Endothelial cell (in vitro differentiated cells): ENCODE data around the gene MYO1D. TPM values are rescaled to one million over a fixed set of nuclear protein-coding genes. Genes with fewer than 3 reads are reported as not detected.

Source experiments
- DNase-seq: peaks from one replicate; pipeline ENCODE4 v3.0.0; 2021; ENCODE audit warnings: low spot score
- H3K27ac Mint-ChIP-seq: one replicate; pipeline ENCODE4 v1.8.0; 2021; ENCODE audit warnings: mixed read lengths, inconsistent platforms; ENCODE audit not compliant: unreplicated experiment
- H3K27me3 Mint-ChIP-seq: one replicate; pipeline ENCODE4 v1.8.0; 2021; ENCODE audit warnings: mild to moderate bottlenecking, moderate library complexity, mixed read lengths, inconsistent platforms; ENCODE audit not compliant: unreplicated experiment
- H3K36me3 Mint-ChIP-seq: one replicate; pipeline ENCODE4 v1.8.0; 2021; ENCODE audit warnings: mild to moderate bottlenecking, low read depth, mixed read lengths, inconsistent platforms; ENCODE audit not compliant: unreplicated experiment
- H3K4me1 Mint-ChIP-seq: one replicate; pipeline ENCODE4 v1.8.0; 2021; ENCODE audit warnings: mild to moderate bottlenecking, mixed read lengths, inconsistent platforms; ENCODE audit not compliant: unreplicated experiment
- H3K4me3 Mint-ChIP-seq: one replicate; pipeline ENCODE4 v1.8.0; 2021; ENCODE audit warnings: mild to moderate bottlenecking, mixed read lengths, inconsistent platforms; ENCODE audit not compliant: unreplicated experiment
- H3K9me3 Mint-ChIP-seq: one replicate; pipeline ENCODE4 v1.8.0; 2021; ENCODE audit warnings: mixed read lengths, inconsistent platforms; ENCODE audit not compliant: unreplicated experiment
- total RNA-seq: library from RNA; stranded (reverse); fragmentation: NEBNext Ultra II Directional; extraction: Animal tissue kit (Norgen Biotek cat#: 25700); gene quantifications from one replicate; pipeline ENCODE4 v1.2.1, GENCODE V29; 2021; ENCODE audit not compliant: unreplicated experiment
- TF ChIP-seq, protein P1 (sequence below): fragments of 200-600 bp; sonication (generic); IDR thresholded peaks from one replicate; pipeline ENCODE4 v1.5.0; 2021; ENCODE audit warnings: antibody characterized with exemption; ENCODE audit not compliant: unreplicated experiment

The MYO1D gene
- total RNA-seq, 1 donor from 2014 or later = 26.4 TPM

DNA sequence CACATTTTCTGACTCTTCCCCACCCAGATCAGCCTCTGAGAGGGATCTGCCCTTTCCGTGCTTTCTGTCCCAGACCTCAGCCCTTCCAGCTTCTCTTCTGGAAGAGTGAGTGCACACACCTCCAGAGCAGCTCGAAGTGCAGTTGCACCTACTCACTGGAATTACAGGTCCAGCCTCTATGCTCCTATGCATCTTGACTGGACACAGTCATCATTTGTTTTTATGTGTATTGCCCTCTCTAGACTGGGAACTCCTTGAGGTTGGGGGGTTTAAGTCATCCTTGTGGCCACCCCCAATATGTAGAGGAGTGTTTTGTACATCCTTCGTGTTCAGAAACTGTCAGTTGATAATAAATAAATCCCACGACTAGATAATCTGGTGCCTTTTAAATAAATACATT lies 308.2 kb downstream of the MYO1D start:
- TF ChIP-seq, protein P1, sequence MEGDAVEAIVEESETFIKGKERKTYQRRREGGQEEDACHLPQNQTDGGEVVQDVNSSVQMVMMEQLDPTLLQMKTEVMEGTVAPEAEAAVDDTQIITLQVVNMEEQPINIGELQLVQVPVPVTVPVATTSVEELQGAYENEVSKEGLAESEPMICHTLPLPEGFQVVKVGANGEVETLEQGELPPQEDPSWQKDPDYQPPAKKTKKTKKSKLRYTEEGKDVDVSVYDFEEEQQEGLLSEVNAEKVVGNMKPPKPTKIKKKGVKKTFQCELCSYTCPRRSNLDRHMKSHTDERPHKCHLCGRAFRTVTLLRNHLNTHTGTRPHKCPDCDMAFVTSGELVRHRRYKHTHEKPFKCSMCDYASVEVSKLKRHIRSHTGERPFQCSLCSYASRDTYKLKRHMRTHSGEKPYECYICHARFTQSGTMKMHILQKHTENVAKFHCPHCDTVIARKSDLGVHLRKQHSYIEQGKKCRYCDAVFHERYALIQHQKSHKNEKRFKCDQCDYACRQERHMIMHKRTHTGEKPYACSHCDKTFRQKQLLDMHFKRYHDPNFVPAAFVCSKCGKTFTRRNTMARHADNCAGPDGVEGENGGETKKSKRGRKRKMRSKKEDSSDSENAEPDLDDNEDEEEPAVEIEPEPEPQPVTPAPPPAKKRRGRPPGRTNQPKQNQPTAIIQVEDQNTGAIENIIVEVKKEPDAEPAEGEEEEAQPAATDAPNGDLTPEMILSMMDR = no peak
- H3K27me3 Mint-ChIP-seq = peaks cover 4% of the 10 kb centered on the region
- no peak overlapping the region for H3K4me3 Mint-ChIP-seq
- H3K9me3 Mint-ChIP-seq = no peaks in the 10 kb centered on the region
- peaks cover 8% of the 10 kb centered on the region for H3K36me3 Mint-ChIP-seq
- peaks cover 13% of the 10 kb centered on the region for H3K4me1 Mint-ChIP-seq
- no peak for DNase-seq
- no peak overlapping the region for H3K27ac Mint-ChIP-seq

DNA sequence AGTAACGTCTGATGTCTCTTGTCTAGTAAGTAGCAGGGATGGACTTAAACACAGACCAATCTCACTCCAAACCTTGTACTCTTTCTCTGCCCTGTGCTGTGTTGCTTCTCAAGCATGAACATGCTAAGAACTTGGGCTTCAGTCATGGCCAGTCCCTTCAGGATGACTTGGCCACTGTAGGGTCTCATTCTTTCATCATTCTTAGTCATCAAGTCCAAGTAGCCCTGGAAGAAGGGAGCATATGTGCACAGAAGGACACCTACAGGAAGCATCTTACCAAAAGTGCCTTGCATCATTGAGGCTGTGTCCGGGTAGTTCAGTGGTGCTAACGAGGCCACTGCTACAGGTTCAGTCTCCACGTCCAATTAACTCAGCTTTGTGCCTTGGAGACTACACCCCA lies 309.4 kb downstream of the MYO1D start:
- Mint-ChIP-seq H3K4me1 (peaks cover 5% of the 10 kb centered on the region), H3K36me3 (peaks cover 8% of the 10 kb centered on the region), H3K27me3 (peaks cover 4% of the 10 kb centered on the region), H3K27ac (no peak overlapping the region), H3K4me3 (no peak overlapping the region), H3K9me3 (no peaks in the 10 kb centered on the region)
- TF ChIP-seq, protein P1 = no peak
- DNase-seq = no peak

DNA sequence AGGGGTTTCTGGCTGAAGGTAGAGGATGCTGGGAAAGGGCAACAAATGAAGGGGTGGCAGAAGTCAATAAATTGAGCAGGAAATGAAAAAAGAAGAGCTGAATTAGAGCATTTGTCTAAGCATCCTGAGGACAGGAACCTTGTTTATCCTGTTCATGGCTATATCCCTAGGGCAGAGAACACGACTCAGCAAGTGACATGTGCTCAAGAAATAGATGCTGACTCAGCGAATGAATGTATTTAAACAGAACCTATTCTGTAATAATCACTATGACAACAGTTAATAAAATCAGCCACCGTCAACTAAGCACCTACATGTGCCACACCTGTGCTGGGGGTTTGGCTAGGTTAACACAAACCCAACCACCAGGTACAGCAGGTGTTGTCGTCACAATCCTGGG lies 309.8 kb downstream of the MYO1D start:
- DNase-seq = no peak
- Mint-ChIP-seq H3K27ac (no peak overlapping the region), H3K4me3 (no peak overlapping the region), H3K27me3 (peaks cover 4% of the 10 kb centered on the region), H3K9me3 (no peaks in the 10 kb centered on the region), H3K4me1 (peaks cover under 1% of the 10 kb centered on the region), H3K36me3 (peaks cover 8% of the 10 kb centered on the region)
- TF ChIP-seq, protein P1 = no peak

DNA sequence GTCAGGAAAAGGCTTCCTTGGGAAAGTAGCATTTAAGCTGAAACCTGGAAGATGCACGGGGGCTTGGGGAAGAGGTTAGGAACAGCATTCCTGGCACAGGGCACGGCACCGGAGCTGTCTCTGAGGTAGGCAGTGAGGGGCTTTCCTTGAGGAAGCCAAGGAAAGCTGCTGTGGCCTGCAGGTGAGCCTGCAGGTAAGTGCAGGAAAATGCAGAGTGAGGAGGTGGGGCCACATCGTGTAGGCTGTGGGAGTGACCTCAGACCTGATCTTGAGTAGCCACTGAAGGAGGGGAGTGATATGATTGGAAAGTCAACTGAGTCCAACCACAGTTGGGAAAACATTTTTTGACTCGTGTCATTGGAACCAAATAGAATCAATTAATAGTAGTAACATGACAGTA lies 310.6 kb downstream of the MYO1D start:
- Mint-ChIP-seq H3K27ac (no peak overlapping the region), H3K27me3 (peaks cover 4% of the 10 kb centered on the region), H3K36me3 (peaks cover 8% of the 10 kb centered on the region), H3K9me3 (no peaks in the 10 kb centered on the region), H3K4me3 (no peak overlapping the region), H3K4me1 (no peaks in the 10 kb centered on the region)
- TF ChIP-seq, protein P1 = no peak
- no peak for DNase-seq

DNA sequence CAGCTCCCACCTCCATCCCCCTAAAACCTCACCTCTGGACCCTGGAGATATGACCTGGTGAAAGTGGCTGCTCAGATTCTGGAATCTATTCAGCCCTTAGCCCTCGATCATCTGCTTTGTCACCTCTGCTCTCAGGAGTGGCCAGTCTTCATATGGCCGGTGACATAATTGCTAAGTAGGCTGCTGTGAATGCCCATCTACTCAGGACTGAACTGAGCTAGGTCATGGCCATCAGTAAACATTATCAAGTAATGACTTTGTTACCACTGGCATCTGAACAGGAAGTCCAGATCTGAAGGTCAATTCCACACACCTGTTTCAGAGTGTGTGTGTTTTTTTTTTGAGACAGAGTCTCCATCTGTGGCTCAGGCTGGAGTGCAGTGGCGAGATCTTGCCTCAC lies 311.5 kb downstream of the MYO1D start:
- no peak for DNase-seq
- Mint-ChIP-seq H3K27ac (no peak overlapping the region), H3K36me3 (peaks cover 8% of the 10 kb centered on the region), H3K4me3 (no peak overlapping the region), H3K4me1 (no peaks in the 10 kb centered on the region), H3K27me3 (peaks cover 4% of the 10 kb centered on the region), H3K9me3 (no peaks in the 10 kb centered on the region)
- TF ChIP-seq, protein P1 = no peak
